Duodenal mucosa (tissue), 2 donors: Measurements from ENCODE around the gene LRRN2.
A peak's percentile ranks its signal among the peaks of the same experiment; 100 is the strongest.
"Not testable (repeated sequence)": the region's sequence is repeated elsewhere in the genome, so short reads cannot be mapped to it uniquely, and the experiment has no call there.

Experiments used
- H3K27ac ChIP-seq: one replicate; pipeline ENCODE4 v1.7.0; 2013; ENCODE audit warnings: low read depth, low read length
- H3K27me3 ChIP-seq, 2 donors: one replicate each; pipeline ENCODE4 v1.7.0; 2013; ENCODE audit warnings: low read length in 2 of 2, control low read depth in 1 of 2; ENCODE audit not compliant: insufficient read depth in 2 of 2, control insufficient read depth in 1 of 2
- H3K36me3 ChIP-seq, 2 donors: one replicate each; pipeline ENCODE4 v1.7.0; 2013; ENCODE audit warnings: low read length in 2 of 2, control low read depth in 1 of 2; ENCODE audit not compliant: insufficient read depth in 2 of 2, control insufficient read depth in 1 of 2
- H3K4me1 ChIP-seq, 2 donors: one replicate each; pipeline ENCODE4 v1.7.0; 2013; ENCODE audit warnings: low read length in 2 of 2, control low read depth in 1 of 2; ENCODE audit not compliant: insufficient read depth in 2 of 2, control insufficient read depth in 1 of 2
- H3K4me3 ChIP-seq, 2 donors: one replicate each; pipeline ENCODE4 v1.7.0; 2013; ENCODE audit warnings: low read length in 2 of 2, low read depth in 1 of 2
- H3K9ac ChIP-seq, 2 donors: one replicate each; pipeline ENCODE4 v1.7.0; 2013; ENCODE audit warnings: low read length in 2 of 2, low read depth in 1 of 2
- H3K9me3 ChIP-seq, 2 donors: one replicate each; pipeline ENCODE4 v1.7.0; 2013; ENCODE audit warnings: low read length in 2 of 2, control low read depth in 1 of 2; ENCODE audit not compliant: control insufficient read depth in 1 of 2

Gene LRRN2

DNA sequence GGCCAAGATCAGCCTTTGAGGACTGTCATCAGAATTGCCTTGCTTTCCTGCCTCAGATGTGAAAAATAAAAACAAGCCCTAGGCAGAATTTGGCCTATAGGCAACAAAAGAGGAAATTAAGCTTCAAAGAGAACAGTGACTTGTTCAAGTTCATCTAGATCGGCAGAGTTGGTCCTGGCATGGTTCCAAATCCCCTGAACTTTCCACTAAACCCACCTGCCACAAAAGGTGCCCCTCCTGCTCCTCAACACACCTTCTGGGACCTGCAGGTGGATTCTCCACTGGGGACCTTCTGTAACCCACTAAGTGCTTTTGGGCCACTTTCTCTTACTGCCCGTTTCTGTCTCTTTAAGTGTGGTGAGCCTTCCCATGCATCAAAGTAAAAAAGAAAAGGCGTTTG lies 42.5 kb upstream of the LRRN2 start:
- H3K9me3 ChIP-seq = no peaks in the 10 kb centered on the region
- no peak overlapping the region for H3K9ac ChIP-seq
- H3K27me3 ChIP-seq = peaks cover 0 to 11% of the 10 kb centered on the region in 2 donors
- H3K36me3 ChIP-seq = no peaks in the 10 kb centered on the region
- no peak overlapping the region for H3K27ac ChIP-seq
- H3K4me3 ChIP-seq = no peak overlapping the region
- peaks cover 0 to 4% of the 10 kb centered on the region in 2 donors for H3K4me1 ChIP-seq

DNA sequence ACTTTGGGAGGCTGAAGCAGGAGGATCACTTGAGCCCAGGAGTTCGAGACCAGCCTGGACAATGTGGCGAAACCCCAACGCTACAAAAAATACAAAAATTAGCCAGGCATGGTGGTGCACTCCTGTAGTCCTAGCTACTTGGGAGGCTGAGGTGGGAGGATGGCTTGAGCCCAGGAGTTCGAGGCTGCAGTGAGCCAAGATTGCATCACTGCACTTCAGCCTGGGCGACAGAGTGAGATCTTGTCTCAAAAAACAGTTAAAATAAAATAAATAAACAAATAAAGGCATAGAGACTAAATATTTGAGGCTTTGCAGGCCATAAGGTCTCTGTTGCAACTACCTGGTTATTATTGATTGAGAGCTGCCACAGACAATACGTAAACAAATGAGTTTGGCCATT lies 41.9 kb upstream of the LRRN2 start:
- H3K36me3 ChIP-seq, H3K4me1 ChIP-seq, H3K9ac ChIP-seq, H3K27me3 ChIP-seq, H3K4me3 ChIP-seq, H3K27ac ChIP-seq, H3K9me3 ChIP-seq: not testable (repeated sequence)

DNA sequence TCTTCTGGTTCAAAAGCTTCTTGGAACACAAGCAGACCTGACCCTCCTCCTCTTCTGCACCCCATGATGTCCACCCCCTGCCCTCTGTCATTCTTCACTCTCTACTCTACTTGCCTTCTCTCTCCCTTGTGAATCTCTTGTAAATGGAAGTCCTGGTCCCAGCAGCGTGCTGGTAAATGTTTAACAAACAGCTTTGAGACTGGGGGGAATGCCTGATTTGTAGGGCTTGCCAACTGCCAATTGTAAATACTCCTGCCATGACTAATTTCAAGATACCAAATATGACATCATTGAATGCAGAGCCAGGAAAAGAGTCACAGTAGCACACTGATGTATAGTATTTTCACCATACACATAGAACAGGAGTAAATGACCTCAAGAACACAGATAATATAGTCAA lies 40.9 kb upstream of the LRRN2 start:
- no peak overlapping the region for H3K27ac ChIP-seq
- H3K27me3 ChIP-seq = peaks cover 0 to 4% of the 10 kb centered on the region in 2 donors
- H3K9ac ChIP-seq = no peak overlapping the region
- peaks cover 0 to 4% of the 10 kb centered on the region in 2 donors for H3K4me1 ChIP-seq
- H3K4me3 ChIP-seq = no peak overlapping the region
- no peaks in the 10 kb centered on the region for H3K9me3 ChIP-seq
- H3K36me3 ChIP-seq = no peaks in the 10 kb centered on the region

DNA sequence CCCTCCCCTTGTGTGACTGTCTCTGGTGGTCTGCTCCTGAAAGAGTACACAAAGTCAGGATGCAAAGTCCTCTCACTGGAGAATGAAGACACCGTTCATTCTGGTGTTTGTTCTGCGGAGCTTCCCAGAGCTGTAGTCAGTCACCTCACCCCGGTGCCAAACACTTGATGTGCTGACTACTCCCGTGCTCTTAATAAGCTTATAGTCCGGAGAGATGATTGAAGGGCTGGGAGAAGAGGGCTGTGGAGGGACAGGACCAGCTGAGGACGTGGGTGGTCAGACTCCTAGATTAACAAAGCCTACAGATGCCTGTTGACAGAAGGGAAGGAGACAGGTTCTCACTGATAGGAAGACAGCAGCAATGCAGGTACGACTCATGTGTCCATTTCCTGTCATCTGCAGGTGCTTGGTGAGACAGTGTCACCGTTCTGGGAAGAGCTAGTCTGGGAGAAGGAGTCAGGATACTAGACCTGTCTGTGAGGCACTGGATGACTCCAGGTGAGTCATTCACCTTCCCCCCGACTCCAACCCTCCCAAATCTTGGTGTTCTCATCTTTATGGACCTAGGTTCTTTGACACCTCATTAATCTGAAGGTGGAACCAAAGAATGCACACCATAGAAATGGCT lies 40.4 kb upstream of the LRRN2 start:
- Histone ChIP-seq H3K9ac (no peak overlapping the region), H3K36me3 (no peaks in the 10 kb centered on the region), H3K27me3 (no peaks in the 10 kb centered on the region)

DNA sequence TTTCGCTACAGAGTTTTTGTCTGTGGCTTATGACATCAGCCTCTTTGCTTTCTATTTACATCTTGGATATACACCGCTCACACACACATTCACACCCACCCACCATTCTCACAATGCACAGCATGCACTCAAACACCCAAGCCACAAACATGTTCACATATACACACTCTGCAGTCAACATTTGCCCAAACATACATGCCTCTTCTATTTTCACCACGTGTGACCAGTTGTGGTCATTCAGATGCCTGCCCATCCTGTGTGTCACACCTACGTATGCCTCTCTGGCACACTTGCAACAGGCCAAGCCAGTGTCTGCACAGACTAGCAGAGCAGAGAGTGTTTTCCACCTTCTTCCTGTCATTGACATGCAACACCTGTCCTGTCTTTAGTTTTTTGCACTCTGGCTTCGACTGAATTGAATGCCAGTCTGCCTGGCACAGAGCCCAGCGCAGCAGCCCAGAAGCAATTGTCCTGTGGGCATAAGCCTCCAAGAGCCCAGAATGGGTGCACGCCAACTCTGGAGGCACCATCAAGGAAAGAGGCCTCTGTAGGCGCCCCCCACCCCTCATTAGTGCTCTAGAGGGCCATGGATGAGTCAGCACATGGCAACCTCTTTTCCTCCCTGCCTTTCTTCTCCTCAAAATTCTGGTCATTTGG lies 37.7 kb upstream of the LRRN2 start:
- H3K4me1 ChIP-seq = peaks cover 0 to 4% of the 10 kb centered on the region in 2 donors
- no peaks in the 10 kb centered on the region for H3K9me3 ChIP-seq
- no peaks in the 10 kb centered on the region for H3K36me3 ChIP-seq
- no peak overlapping the region for H3K4me3 ChIP-seq
- H3K27me3 ChIP-seq = no peaks in the 10 kb centered on the region
- no peak overlapping the region for H3K9ac ChIP-seq
- H3K27ac ChIP-seq = no peak overlapping the region

More for the DNA sequence above, 40.4 kb upstream of the LRRN2 start:
- H3K4me3 ChIP-seq = no peak overlapping the region
- H3K4me1 ChIP-seq = peaks cover 0 to 4% of the 10 kb centered on the region in 2 donors
- H3K9me3 ChIP-seq = no peaks in the 10 kb centered on the region
- H3K27ac ChIP-seq = no peak overlapping the region

DNA sequence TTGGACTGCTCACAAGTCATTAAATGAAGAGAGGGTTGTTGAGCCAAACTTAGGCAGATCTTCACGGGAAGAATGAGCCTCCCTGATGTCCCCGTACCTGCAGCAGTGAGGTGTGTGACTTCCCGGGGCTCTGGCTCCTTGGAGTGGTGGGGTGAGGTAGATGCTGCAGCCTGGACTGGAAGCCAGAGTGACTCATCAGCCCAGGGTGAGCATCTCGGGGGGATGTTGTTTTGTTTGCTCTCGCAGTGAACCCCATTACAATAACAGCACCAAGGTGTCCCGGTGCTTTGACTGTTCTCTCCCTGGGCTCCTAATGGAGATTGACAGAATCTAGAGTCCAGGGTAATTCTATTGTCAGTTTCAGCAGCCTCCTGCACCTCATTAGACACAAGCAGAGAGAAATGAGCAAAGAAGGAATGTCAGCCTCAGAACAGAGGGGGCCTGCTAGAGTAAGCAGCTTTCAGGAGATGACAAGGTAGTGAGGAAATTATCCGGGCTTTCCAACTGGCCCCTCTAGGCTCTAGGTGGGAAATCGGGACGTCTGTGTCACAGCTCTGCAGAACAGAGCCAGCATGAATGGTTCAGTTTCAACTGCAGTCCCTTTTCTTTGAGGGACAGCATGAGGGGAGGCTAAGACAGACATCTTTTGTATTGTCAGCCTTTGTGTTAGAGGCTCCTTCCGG lies 36.0 kb upstream of the LRRN2 start:
- no peaks in the 10 kb centered on the region for H3K36me3 ChIP-seq
- H3K27ac ChIP-seq = no peak overlapping the region
- H3K27me3 ChIP-seq = no peaks in the 10 kb centered on the region
- no peaks in the 10 kb centered on the region for H3K9me3 ChIP-seq
- H3K4me1 ChIP-seq = peaks cover 0 to 4% of the 10 kb centered on the region in 2 donors
- no peak overlapping the region for H3K9ac ChIP-seq
- no peak overlapping the region for H3K4me3 ChIP-seq

DNA sequence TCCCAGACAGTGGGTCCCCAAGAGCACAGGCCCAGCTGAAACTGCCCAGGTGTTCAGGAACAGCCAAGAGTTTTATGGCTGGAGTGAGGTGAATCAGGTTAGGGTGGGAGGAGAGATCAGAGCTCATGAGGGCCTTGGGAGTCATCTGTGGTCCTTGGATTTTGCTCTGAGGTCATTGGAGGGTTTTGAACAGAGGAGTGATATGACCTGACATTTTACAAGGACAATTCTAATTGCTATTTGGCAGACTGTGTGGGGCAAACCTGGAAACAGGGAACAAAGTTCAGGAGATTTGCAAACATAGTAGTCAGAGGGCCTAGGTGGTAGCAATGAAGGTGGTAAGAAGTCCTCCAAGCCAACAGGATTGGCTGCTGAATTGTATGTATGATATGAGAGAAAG lies 31.1 kb upstream of the LRRN2 start:
- Histone ChIP-seq H3K4me3 (no peak overlapping the region), H3K9me3 (no peaks in the 10 kb centered on the region), H3K9ac (no peak overlapping the region), H3K27me3 (peaks cover 0 to 7% of the 10 kb centered on the region in 2 donors), H3K4me1 (peaks cover 8 to 17% of the 10 kb centered on the region in 2 donors), H3K36me3 (no peaks in the 10 kb centered on the region), H3K27ac (no peak overlapping the region)

DNA sequence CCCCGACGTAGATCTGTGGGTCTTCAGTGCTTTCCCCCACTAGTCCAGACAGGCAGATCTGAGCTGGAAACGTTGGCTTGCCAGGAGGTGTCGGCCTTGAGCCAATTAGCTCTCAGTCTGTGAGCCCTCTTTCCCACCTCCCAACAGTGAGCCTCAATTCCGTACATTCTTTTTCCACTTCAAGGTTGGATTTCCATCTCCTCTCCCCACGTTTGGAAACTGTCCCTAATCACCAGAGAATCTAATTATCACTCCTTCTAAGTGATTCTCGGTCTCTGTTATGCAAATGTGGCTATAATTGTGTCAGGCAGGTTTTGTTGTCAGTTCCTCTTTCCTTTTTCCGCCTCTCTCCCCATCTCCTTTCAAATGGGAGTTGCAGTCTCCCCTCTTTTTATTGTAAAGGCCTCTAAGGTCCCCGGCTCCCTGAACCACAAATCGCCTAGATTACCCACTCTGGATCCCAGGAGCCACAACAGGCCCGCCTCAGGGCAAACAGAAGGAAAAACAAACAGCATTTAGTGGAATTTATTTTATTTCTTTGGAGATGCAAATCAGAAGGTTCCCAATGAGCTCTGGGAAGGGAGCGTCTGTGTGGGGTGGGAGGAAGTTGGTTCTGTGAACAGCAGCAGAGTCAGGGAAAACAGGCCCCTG lies 29.4 kb upstream of the LRRN2 start:
- peaks cover 0 to 10% of the 10 kb centered on the region in 2 donors for H3K27me3 ChIP-seq
- no peaks in the 10 kb centered on the region for H3K9me3 ChIP-seq
- H3K4me1 ChIP-seq = peaks cover 8 to 18% of the 10 kb centered on the region in 2 donors
- H3K4me3 ChIP-seq = peak overlapping the region in 1 of 2 donors; percentile 48
- no peak overlapping the region for H3K9ac ChIP-seq
- H3K27ac ChIP-seq = no peak overlapping the region
- H3K36me3 ChIP-seq = no peaks in the 10 kb centered on the region

DNA sequence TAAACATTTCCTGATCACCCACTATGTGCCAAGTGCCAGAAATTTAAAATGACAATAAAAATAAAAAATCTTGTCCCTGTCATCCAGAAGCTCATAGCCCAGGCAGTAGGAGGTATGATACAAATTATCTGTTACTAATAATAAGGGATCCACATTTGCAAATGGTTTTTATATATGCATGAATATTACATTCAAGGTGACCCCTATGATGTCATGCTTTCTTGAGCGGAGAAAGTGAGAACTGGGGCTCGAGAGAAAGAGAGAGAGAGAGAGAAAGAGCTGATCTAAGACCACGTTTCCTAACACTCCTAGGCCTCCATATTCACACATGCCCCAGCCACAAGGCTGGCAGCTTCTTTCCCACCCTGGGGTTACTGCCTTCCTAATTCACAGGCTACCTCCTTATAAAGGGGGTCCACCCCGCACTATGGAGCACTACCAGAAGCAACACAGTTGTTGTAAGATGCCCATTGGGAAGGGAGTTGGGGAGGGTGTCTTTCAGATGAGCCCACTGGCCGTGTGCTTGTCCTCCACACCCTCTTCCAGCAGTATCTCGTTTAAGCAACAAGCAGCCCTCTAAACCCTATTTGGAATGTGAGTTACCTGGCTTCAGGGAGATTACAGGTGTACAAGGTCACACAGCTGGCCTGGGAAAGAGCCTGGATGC lies 28.8 kb upstream of the LRRN2 start:
- peaks cover 0 to 10% of the 10 kb centered on the region in 2 donors for H3K27me3 ChIP-seq
- H3K4me1 ChIP-seq = peaks cover 8 to 18% of the 10 kb centered on the region in 2 donors
- H3K9ac ChIP-seq = no peak overlapping the region
- peak overlapping the region in 1 of 2 donors; percentile 48 for H3K4me3 ChIP-seq
- no peaks in the 10 kb centered on the region for H3K9me3 ChIP-seq
- no peaks in the 10 kb centered on the region for H3K36me3 ChIP-seq
- H3K27ac ChIP-seq = no peak overlapping the region
